MM.1S (cell line): ENCODE measurements around the gene BCDIN3D.
A peak's percentile ranks its signal among the peaks of the same experiment; 100 is the strongest.

Source experiments
- DNase-seq: peaks from one replicate; pipeline ENCODE4 v3.0.0-alpha.2; 2015
- H2AFZ ChIP-seq: fragments of 300-600 bp; sonication (generic); 2 replicates; pipeline ENCODE4 v1.6.0; 2016; ENCODE audit warnings: antibody characterized with exemption, low read length
- H3F3A ChIP-seq: fragments of 300-600 bp; sonication (generic); 2 replicates; pipeline ENCODE4 v1.6.1; 2016; ENCODE audit warnings: mild to moderate bottlenecking, antibody characterized with exemption, low read length, moderate library complexity, mixed read lengths; ENCODE audit not compliant: insufficient read depth
- H3K27ac ChIP-seq: fragments of 300-600 bp; sonication (generic); 2 replicates; pipeline ENCODE4 v1.5.1; 2016; ENCODE audit warnings: mild to moderate bottlenecking, low read length
- H3K27me3 ChIP-seq: fragments of 300-600 bp; sonication (generic); replicated peaks from 2 replicates; pipeline ENCODE4 v1.6.0; 2016; ENCODE audit warnings: low read length; ENCODE audit not compliant: insufficient read depth
- H3K36me3 ChIP-seq: fragments of 300-600 bp; sonication (generic); replicated peaks from 2 replicates; pipeline ENCODE4 v1.6.1; 2016; ENCODE audit warnings: mild to moderate bottlenecking, low read length, mixed read lengths; ENCODE audit not compliant: insufficient read depth
- H3K4me1 ChIP-seq: fragments of 300-600 bp; sonication (generic); 2 replicates; pipeline ENCODE4 v1.6.1; 2016; ENCODE audit warnings: low read length, mixed read lengths
- H3K4me2 ChIP-seq: fragments of 300-600 bp; sonication (generic); 2 replicates; pipeline ENCODE4 v1.6.0; 2016; ENCODE audit warnings: low read depth, low read length
- H3K4me3 ChIP-seq: fragments of 300-600 bp; sonication (generic); 2 replicates; pipeline ENCODE4 v1.5.1; 2016; ENCODE audit warnings: low read length, mixed read lengths
- H3K79me2 ChIP-seq: fragments of 300-600 bp; sonication (generic); 2 replicates; pipeline ENCODE4 v1.6.1; 2016; ENCODE audit warnings: mixed run types, low read length, mixed read lengths
- H3K9ac ChIP-seq: fragments of 300-600 bp; sonication (generic); 2 replicates; pipeline ENCODE4 v1.6.1; 2016; ENCODE audit warnings: low read length, mixed read lengths
- H3K9me2 ChIP-seq: fragments of 300-600 bp; sonication (generic); replicated peaks from 2 replicates; pipeline ENCODE4 v1.6.1; 2016; ENCODE audit warnings: mild to moderate bottlenecking, low read length, mixed read lengths; ENCODE audit not compliant: insufficient read depth
- H3K9me3 ChIP-seq: fragments of 300-600 bp; sonication (generic); replicated peaks from 2 replicates; pipeline ENCODE4 v1.6.1; 2016; ENCODE audit warnings: mild to moderate bottlenecking, low read length, mixed read lengths; ENCODE audit not compliant: insufficient read depth
- H4K20me1 ChIP-seq: fragments of 300-600 bp; sonication (generic); 2 replicates; pipeline ENCODE4 v1.6.1; 2016; ENCODE audit warnings: mild to moderate bottlenecking, low read length, moderate library complexity, mixed read lengths; ENCODE audit not compliant: insufficient read depth
- CTCF ChIP-seq: fragments of 300-600 bp; sonication (generic); IDR thresholded peaks from 2 replicates; pipeline ENCODE4 v1.5.1; 2016; ENCODE audit warnings: antibody characterized with exemption, low read length, mixed read lengths
- EZH2 ChIP-seq: fragments of 300-600 bp; sonication (generic); optimal IDR thresholded peaks from 2 replicates; pipeline ENCODE3; 2017; ENCODE audit warnings: low read depth, mild to moderate bottlenecking, antibody characterized with exemption, low read length, mixed read lengths
- EZH2phosphoT487 ChIP-seq: fragments of 300-600 bp; sonication (generic); IDR thresholded peaks from 2 replicates; pipeline ENCODE4 v1.6.1; 2018; ENCODE audit warnings: antibody characterized with exemption, low read length

Gene BCDIN3D, protein sequence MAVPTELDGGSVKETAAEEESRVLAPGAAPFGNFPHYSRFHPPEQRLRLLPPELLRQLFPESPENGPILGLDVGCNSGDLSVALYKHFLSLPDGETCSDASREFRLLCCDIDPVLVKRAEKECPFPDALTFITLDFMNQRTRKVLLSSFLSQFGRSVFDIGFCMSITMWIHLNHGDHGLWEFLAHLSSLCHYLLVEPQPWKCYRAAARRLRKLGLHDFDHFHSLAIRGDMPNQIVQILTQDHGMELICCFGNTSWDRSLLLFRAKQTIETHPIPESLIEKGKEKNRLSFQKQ

DNA sequence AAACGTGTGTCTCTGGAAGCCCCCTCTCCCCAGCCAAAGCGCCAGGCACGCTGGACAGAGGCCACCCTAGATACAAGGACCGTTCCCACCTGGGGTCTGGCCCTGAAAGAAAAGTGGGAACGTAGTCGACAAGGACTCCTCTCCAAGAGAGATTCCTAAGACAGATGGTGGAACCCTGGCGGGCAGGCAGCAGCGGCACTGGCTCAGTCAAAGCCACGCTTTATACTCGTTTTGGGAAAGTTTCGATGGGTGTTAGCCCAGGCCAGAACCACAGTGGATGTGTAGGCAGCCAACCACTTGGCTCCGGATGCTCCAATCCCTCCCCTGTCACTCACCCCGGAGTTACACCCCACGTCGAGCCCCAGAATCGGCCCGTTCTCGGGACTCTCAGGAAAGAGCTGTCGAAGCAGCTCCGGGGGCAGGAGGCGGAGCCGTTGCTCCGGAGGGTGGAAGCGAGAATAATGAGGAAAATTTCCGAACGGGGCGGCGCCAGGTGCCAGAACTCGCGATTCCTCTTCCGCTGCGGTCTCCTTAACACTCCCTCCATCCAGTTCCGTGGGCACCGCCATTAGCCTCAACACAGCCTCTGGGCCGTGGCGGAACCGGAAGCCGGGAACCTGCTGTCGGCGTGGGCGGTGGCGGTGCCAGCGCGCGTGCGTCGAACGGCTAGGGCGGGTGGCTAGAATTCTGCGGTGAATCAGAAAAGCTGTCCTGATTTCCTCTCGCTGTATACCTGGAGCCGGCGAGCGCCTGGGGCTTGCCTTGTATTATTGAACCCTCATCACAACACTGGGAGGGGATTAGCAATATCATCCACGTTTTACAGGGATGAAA, at the start of gene BCDIN3D:
Gene BCDIN3D, minus strand, starts transcription at position 588 of the 834 bp plus-strand sequence. Its CDS starts 19 bp downstream, at position 569.
- Histone ChIP-seq H3K4me2 (peak within 1 kb of the TSS; percentile 94), H4K20me1 (no peaks in the 10 kb centered on the region), H3K9me2 (no peaks in the 10 kb centered on the region), H3K9ac (peak within 1 kb of the TSS; percentile 75), H3K27ac (peak within 1 kb of the TSS; percentile 62), H3K79me2 (peaks cover 12% of the 10 kb centered on the region), H3K9me3 (no peaks in the 10 kb centered on the region), H3K27me3 (no peaks in the 10 kb centered on the region), H3F3A (peaks cover 16% of the 10 kb centered on the region), H2AFZ (peak within 1 kb of the TSS; percentile 87), H3K4me1 (peaks cover 19% of the 10 kb centered on the region), H3K4me3 (peak within 1 kb of the TSS; percentile 90), H3K36me3 (no peaks in the 10 kb centered on the region)
- DNase-seq = peak; percentile 91
- TF ChIP-seq CTCF = no peak
- no peak for TF ChIP-seq EZH2

GRCh38 chr12:49892084-49892731, 49.3 kb upstream of the BCDIN3D start:
- DNase-seq = no peak
- H3K9me3 ChIP-seq = no peaks in the 10 kb centered on the region
- H3K9me2 ChIP-seq = no peaks in the 10 kb centered on the region
- TF ChIP-seq EZH2 (no peak), EZH2phosphoT487 (no peak), CTCF (no peak)
- H3K9ac ChIP-seq = no peak overlapping the region
- peaks cover 8% of the 10 kb centered on the region for H3K27me3 ChIP-seq
- no peaks in the 10 kb centered on the region for H3K79me2 ChIP-seq
- no peak overlapping the region for H3K4me2 ChIP-seq
- H3K27ac ChIP-seq = no peak overlapping the region
- no peak overlapping the region for H2AFZ ChIP-seq
- no peak overlapping the region for H3K4me3 ChIP-seq
- no peaks in the 10 kb centered on the region for H3F3A ChIP-seq
- no peaks in the 10 kb centered on the region for H4K20me1 ChIP-seq
- no peaks in the 10 kb centered on the region for H3K36me3 ChIP-seq
- no peaks in the 10 kb centered on the region for H3K4me1 ChIP-seq

DNA sequence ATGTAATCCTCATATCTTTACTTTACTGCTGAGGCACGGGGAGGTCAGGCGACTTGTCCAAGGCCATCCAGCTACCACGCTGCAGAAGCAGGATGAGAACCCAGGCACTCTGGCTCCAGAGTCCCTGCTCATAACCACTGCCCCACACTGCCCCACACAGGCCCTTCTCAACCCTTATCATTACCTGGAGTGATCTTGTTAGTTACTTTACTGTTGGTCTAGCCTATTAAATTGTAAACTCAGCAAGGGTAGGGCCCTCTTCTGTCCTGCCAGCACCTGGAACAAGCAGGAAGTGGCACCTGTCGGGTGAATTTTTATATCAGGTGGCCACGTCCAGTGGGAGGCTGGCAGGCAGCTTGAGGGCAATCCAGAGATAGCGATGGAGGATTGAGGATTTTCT, 48.6 kb upstream of the BCDIN3D start:
- H3F3A ChIP-seq = no peaks in the 10 kb centered on the region
- H3K9me3 ChIP-seq = no peaks in the 10 kb centered on the region
- H3K27ac ChIP-seq = no peak overlapping the region
- no peaks in the 10 kb centered on the region for H3K4me1 ChIP-seq
- no peak overlapping the region for H3K9ac ChIP-seq
- no peaks in the 10 kb centered on the region for H3K9me2 ChIP-seq
- H4K20me1 ChIP-seq = no peaks in the 10 kb centered on the region
- H3K4me3 ChIP-seq = no peak overlapping the region
- TF ChIP-seq EZH2phosphoT487 (no peak), CTCF (no peak), EZH2 (no peak)
- no peaks in the 10 kb centered on the region for H3K79me2 ChIP-seq
- H3K36me3 ChIP-seq = no peaks in the 10 kb centered on the region
- peaks cover 14% of the 10 kb centered on the region for H3K27me3 ChIP-seq
- no peak overlapping the region for H2AFZ ChIP-seq
- DNase-seq = no peak
- no peak overlapping the region for H3K4me2 ChIP-seq
